ENCODE data around the gene WDR12.
A peak's percentile ranks its signal among the peaks of the same experiment; 100 is the strongest.
"Not testable (repeated sequence)": the region's sequence is repeated elsewhere in the genome, so short reads cannot be mapped to it uniquely, and the experiment has no call there.

WDR12 gene

GRCh38 chr2:202883987-202884675 is 27.3 kb downstream of the WDR12 start:
- no peak for DNase-seq

- DNase-seq, result no peak
Observed at GRCh38 chr2:202881570-202881969, 29.9 kb downstream of the WDR12 start.

- DNase-seq, result no peak
Observed at GRCh38 chr2:202877699-202878098, 33.8 kb downstream of the WDR12 start.

- DNase-seq, result peak; percentile 34 to 54
Observed at GRCh38 chr2:202871300-202872141, 40.0 kb downstream of the WDR12 start, which contains the start of gene ICA1L. Gene ICA1L (minus strand): TSS chr2:202871766. CDS start chr2:202829009, 42,757 bp downstream.

GRCh38 chr2:202870431-202871299 is 40.8 kb downstream of the WDR12 start:
- DNase-seq, result peak; percentile 47 to 53

- DNase-seq, result no peak
Observed at GRCh38 chr2:202861987-202862386, 49.5 kb downstream of the WDR12 start.

GRCh38 chr2:202858601-202859000 is 52.9 kb downstream of the WDR12 start:
- DNase-seq, result no peak

- not testable (repeated sequence) for DNase-seq
Observed at GRCh38 chr2:202849343-202849742, 62.1 kb downstream of the WDR12 start.

- DNase-seq, result no peak
Observed at GRCh38 chr2:202848813-202849212, 62.7 kb downstream of the WDR12 start.

- no peak for DNase-seq
Observed at GRCh38 chr2:202847693-202848524, 63.6 kb downstream of the WDR12 start.

- no peak for DNase-seq
Observed at GRCh38 chr2:202844656-202845055, 66.8 kb downstream of the WDR12 start.

GRCh38 chr2:202842690-202843089 is 68.8 kb downstream of the WDR12 start:
- DNase-seq, result no peak

- DNase-seq, result no peak
Observed at GRCh38 chr2:202841090-202841867, 70.2 kb downstream of the WDR12 start.

GRCh38 chr2:202831242-202832220 is 79.9 kb downstream of the WDR12 start:
- DNase-seq, result peak; percentile 30 to 33

GRCh38 chr2:202824901-202825300 is 86.6 kb downstream of the WDR12 start:
- no peak for DNase-seq
